GM10847 (cell line): ENCODE data around the gene ZFPM1.

Experiments used
- POLR2A ChIP-seq: IDR thresholded peaks from 2 replicates; pipeline ENCODE4 v1.6.1; 2011; ENCODE audit not compliant: insufficient read length; ENCODE audit errors: extremely low read depth

The ZFPM1 gene

DNA sequence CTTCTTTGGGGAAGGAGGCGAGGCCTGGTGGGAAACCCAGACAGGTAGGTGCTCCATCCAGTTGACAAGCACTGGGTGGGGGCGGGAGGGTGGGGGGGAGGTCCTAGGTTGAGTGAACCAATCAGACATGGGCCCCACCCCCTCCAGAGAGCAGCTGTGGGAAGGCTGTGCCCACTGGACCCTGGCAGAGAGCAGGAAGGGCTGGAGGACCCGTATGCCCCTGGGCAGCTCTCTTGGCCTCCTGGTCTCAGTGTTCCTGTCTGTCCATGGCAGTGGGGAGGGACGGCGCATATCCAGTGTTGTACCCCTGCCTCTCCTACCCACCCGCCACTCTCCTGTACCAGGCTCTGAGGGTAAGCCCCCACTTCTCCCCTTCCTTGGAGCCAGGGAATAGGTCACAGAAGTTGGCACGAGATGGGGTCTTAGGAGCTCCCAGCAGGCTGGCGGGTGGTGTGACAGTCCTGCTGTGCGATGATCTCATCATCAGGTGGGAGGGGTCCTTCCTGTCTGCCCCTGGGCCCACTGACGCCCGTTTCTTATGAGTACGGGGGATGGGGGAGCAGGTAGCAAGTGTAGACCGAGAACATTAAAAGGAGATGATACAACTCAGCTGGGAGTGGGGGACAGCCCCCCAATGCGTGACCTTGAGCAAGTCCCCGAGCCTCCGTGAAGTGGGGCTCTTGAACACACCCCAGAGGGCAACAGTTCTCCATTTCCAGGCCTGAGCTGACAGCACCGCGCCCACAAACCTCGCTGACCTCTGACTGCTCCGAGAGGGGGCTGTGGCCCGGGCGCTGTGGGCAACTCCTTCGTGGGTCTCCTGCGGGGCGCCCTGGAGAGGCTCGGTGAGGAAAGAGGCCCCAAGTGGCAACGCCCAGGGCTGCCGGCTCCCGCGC, 1.2 kb upstream of the ZFPM1 start:
- TF ChIP-seq POLR2A = no peak

- no peak for TF ChIP-seq POLR2A
These were observed 431 bp upstream of the ZFPM1 start for GRCh38 chr16:88452482-88453216.

DNA sequence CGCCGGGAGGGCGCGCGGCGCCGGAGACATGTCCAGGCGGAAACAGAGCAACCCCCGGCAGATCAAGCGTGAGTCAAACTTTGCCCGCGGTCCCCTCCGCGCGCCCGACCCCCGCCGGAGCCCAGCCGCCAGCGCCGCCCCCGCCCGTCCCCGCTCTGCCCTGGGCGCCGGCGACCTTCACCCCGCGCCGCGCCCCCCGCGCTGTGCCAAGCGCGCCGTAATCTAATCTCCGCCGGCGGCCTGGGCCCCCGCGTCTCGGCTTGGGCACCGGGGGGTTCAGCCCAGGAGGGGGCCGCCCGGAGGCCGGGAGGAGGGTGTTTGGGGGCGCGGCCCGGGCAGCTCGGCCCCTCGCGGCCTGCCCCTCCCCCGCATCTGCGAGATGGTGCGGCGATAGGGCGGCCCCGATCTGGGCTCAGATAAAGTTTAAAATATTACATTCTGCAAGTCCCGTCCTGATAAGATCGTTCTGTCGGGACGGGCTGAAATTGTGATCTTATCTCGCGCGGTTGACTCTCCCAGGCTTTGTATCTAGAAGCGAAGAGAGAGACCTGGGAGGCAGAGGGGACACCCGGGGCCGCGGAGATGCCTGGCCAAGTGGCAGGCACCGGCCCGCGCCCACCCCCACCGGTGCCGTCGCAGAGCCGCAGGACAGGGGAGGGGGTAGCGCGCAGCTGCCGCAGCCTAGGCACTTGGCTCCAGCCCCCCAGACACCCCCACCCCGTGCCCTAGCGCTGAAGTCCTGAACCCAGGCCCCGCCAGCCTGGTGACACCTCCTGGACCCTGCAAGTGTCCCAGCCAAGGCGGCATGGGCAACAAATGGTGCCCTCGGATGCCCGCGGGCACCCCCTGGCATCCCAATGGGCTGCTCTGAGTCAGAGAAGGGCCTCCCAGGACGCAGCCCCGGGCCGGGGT, 787 bp downstream of the ZFPM1 start:
- TF ChIP-seq POLR2A = no peak

DNA sequence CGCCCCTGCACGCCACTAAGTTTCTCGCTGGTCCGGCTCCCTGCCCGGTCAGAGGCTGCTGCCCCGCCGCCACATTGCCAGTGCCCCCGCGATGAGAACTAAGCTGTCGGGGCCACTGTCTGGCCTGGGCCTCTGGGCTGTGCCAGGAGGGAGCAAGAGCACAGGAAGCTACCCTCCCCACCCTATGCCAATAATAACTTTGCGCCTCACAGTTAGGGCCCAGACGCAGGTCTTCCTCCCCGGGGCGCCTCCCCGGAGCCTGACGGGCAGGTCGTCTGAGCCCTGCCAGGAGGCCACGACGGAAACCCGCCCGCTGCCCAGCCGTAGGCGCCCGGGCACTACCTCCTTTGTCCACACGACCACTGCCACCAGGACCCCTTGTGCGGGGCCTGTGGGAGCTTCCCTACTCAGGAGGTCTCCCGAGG, 1.5 kb downstream of the ZFPM1 start:
- no peak for TF ChIP-seq POLR2A

DNA sequence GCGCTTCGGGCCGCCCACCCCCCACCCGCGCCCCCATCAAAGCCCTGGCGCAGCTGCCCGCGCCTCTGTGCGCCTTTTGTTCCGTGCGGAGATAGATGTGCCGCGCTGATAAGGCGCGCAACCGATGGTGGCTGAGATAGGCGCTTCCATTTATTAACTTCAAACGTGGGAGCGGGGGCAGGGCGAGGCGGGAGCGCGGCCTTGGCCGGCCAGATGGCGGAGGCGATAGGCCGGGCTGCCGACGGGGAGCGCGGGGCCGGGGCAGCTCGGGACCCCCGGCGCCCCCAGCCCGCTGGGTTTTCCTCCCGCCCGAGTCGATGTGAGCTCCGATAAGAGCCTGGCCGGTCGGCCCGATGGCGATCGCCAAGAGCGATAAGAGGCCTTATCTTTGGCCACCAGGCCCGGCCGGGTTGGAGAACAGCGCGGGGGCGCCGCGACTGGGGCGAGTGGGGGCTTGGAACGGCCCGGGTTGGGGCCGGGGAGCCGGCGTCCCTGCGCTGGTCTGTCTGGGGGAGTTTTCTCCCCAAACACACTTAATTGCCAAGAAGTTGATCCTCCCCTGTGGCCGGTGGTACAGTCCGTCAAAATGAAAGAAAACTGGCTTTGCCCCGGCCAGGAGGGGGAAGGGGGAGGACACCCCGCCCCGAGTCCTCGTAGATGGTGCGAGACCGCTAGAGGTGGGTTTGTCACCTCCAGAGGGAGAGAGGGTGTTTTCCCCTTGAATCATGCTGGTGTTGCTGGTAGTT, 2.7 kb downstream of the ZFPM1 start:
- TF ChIP-seq POLR2A = no peak

DNA sequence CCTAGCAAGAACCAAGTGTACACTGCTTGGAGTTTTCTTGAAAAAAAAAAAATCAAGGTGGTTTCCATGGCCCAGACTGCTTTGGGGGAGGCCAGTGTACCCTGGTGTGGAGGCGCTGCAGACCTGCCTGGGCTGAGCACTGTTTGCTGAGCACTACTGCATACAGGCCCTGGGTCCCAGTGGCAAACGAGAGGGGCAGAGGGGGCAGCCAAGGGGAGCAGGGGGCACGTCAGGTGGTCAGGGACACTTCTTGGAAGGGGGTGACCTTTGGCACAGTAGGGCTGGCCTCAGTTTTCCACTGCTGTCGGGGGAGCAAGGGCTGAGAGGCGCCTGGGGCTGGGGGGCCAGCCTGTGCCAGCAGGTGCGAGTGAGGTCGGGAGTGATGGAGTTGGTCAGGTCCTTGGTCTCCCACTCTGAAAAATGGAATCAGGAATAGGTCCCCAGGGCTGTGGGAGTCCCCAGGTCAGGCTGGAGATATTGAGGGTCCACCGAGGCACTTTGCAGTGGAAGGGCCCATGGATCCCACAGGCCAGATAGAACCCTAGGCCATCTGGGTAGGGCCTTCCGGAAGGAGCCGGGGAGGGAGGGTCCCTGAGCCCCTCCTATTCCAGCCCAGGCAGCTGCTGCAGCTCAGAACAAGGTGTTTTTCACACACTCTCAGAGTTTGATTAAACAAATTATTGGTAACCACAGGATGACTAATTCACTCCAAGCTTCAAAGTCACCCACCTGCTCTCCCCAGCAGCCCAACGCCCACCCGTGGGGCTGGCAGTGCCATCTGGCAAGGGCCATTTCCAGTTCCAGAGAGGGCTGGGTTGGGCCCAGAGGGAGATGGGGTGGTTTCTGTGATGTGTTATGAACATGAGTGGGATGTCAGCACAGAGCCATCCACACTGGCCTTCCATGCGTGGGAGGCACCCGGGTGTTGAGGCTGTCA, 3.5 kb downstream of the ZFPM1 start:
- TF ChIP-seq POLR2A = no peak

- no peak for TF ChIP-seq POLR2A
These were observed 5.1 kb downstream of the ZFPM1 start for GRCh38 chr16:88458039-88458772.

DNA sequence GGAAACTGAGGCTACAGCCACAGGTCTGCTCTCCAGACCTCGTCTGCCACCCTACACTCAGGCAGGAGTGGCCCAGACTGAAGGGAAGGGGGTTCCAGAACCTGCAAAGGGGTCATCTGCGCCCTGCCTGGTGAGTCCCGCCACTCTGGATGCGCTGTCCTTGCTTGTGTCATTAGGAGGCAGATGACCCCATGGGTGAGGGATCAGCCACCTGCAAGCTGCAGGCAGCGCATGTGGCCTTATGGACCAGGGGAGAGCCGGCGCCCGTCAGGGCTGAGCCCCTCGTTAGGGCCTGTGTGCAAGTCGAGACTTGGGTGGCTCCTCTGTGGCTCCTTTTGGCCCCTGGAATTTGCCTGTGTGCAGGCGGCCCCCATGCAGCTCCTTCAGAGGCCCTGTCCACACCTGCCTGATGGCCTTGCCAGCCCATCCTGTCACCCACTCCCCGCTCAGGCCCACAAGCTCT, 5.7 kb downstream of the ZFPM1 start:
- no peak for TF ChIP-seq POLR2A

DNA sequence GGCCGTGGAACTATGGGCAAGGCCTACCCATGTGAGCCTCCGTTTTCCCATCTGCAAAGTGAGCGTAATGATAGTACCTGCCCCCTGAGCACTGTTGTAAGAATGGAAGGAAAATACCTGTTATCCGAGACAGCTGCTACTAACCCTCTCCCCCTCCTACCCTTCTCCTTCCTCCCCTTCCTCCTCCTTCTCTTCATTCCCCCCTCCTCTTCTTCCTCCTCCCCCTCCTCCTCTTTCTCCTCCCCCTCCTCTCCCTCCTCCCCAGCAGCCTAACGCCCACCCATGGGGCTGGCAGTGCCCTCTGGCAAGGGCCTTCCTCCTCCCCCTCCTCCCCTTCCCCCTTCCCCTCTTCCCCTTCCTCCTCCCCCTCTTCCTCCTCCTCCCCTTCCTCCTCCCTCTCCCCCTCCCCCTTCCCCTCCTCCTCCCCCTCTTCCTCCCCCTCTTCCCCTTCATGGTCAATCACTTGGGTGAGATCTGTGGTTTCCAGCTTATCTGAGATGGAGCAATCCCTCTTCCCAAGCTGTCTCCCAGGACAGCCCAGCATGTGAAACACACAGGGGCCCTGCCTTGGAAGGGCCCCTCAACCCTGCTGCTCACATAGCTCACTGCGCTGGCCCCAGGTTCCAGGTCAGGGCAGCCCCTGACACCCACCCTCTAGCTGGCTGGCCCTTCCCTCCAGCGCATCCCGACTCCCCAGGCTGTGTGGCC, 6.4 kb downstream of the ZFPM1 start:
- no peak for TF ChIP-seq POLR2A

- no peak for TF ChIP-seq POLR2A
These were observed 7.6 kb downstream of the ZFPM1 start for GRCh38 chr16:88460496-88461330.
